Measurements from ENCODE around the gene TFPI.

DNA sequence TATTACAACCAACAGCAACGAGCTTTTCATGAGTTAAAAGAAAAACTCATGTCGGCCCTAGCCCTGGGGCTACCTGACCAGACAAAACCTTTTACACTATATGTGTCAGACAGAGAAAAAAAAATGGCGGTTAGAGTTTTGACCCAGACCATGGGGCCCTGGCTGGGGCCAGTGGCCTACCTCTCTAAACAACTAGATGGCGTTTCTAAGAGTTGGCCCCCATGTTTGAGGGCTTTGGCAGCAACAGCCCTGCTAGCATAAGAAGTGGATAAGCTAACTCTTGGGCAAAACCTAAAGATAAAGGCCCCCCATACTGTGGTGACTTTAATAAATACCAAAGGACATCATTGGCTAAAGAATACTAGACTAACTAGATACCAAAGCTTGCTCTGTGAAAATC lies 39.3 kb downstream of the TFPI start:
- no peak for TF ChIP-seq POLR2A (IDR thresholded peaks at IDR 0.05)
- TF ChIP-seq CTCF (IDR thresholded peaks at IDR 0.05), result no peak

Measured in transverse colon (tissue), 3 donors.